Keratinocyte (primary cell): ENCODE data around the gene CENPA. TPM values are rescaled to one million over a fixed set of nuclear protein-coding genes. Genes with fewer than 3 reads are reported as not detected.

ENCODE experiments used
- DNase-seq: peaks from one replicate; pipeline ENCODE4 v3.0.0-alpha.2; 2011; ENCODE audit warnings: low read depth, missing footprints, low spot score
- FAIRE-seq: peaks from 2 replicates; lab custom pipeline; 2011; peaks lifted over from hg19 to GRCh38; lab: Jason Lieb, UNC
- H2AFZ ChIP-seq: 2 replicates; pipeline ENCODE4 v1.6.0; 2012; ENCODE audit warnings: low read length, control low read depth, inconsistent platforms; ENCODE audit not compliant: control insufficient read depth
- H3K27ac ChIP-seq: 2 replicates; pipeline ENCODE4 v1.5.1; 2011; ENCODE audit warnings: low read length; ENCODE audit not compliant: control insufficient read depth, insufficient read depth
- H3K27me3 ChIP-seq: 3 replicates; pipeline ENCODE4 v1.6.0; 2011; ENCODE audit warnings: low read length; ENCODE audit not compliant: control insufficient read depth, insufficient read depth; ENCODE audit errors: extremely low read depth
- H3K36me3 ChIP-seq, 2 experiments: 2 replicates in 1 of 2; 3 replicates in 1 of 2; pipeline ENCODE4 v1.5.1; 2011; ENCODE audit warnings: low read length in 2 of 2, mild to moderate bottlenecking in 1 of 2; ENCODE audit not compliant: control insufficient read depth in 2 of 2, insufficient read depth in 2 of 2; ENCODE audit errors: extremely low read depth in 1 of 2
- H3K4me1 ChIP-seq: 3 replicates; pipeline ENCODE4 v1.5.1; 2011; ENCODE audit warnings: low read length; ENCODE audit not compliant: control insufficient read depth, insufficient read depth; ENCODE audit errors: extremely low read depth
- H3K4me2 ChIP-seq: 3 replicates; pipeline ENCODE4 v1.6.0; 2011; ENCODE audit warnings: low read depth, low read length; ENCODE audit not compliant: control insufficient read depth, insufficient read depth; ENCODE audit errors: extremely low read depth
- H3K4me3 ChIP-seq, 3 experiments: fragments of 200-600 bp in 1 of 3; sonication (generic) in 1 of 3; 2 replicates in 2 of 3; 3 replicates in 1 of 3; pipeline ENCODE4 v1.5.1; 2011 to 2016; ENCODE audit warnings: low read length in 3 of 3, mild to moderate bottlenecking in 3 of 3, control low read depth in 2 of 3, inconsistent platforms in 1 of 3, low read depth in 1 of 3, mixed read lengths in 1 of 3, mixed run types in 1 of 3, moderate library complexity in 1 of 3; ENCODE audit not compliant: control insufficient read depth in 2 of 3, insufficient read depth in 2 of 3; ENCODE audit errors: extremely low read depth in 1 of 3
- H3K79me2 ChIP-seq: 2 replicates; pipeline ENCODE4 v1.6.0; 2012; ENCODE audit warnings: low read length; ENCODE audit not compliant: control insufficient read depth, insufficient read depth
- H3K9ac ChIP-seq: 3 replicates; pipeline ENCODE4 v1.6.0; 2011; ENCODE audit warnings: low read length; ENCODE audit not compliant: control insufficient read depth, insufficient read depth; ENCODE audit errors: extremely low read depth
- H3K9me1 ChIP-seq: 3 replicates; pipeline ENCODE4 v1.6.0; 2011; ENCODE audit warnings: low read length; ENCODE audit not compliant: control insufficient read depth, insufficient read depth; ENCODE audit errors: extremely low read depth
- H3K9me3 ChIP-seq: 2 replicates; pipeline ENCODE4 v1.5.1; 2012; ENCODE audit warnings: low read depth, low read length; ENCODE audit not compliant: control insufficient read depth
- H4K20me1 ChIP-seq: 3 replicates; pipeline ENCODE4 v1.6.0; 2011; ENCODE audit warnings: low read length; ENCODE audit not compliant: control insufficient read depth, insufficient read depth; ENCODE audit errors: extremely low read depth
- EZH2 ChIP-seq: IDR thresholded peaks from one replicate; pipeline ENCODE4 v1.6.1; 2012; ENCODE audit warnings: inconsistent platforms, mild to moderate bottlenecking, low read length, moderate library complexity
- dilution Hi-C: fragments of 300-500 bp; cut with MboI; formaldehyde crosslinking; loops from one replicate; pipeline ENCODE4 v1.7.0; 2020; ENCODE audit warnings: low sequenced_read_pairs; ENCODE audit not compliant: extremely low pct_ligation_motif_present
- polyA plus RNA-seq, 5 experiments: library from polyadenylated mRNA; depleted of rRNA in 3 of 5; stranded (reverse) in 3 of 5; stranded (forward) in 1 of 5; unstranded in 1 of 5; fragments of >200 nt; gene quantifications; 1 replicate in 1 of 5; 2 replicates in 3 of 5; 3 replicates in 1 of 5; pipeline versions ENCODE4 v1.2.1 to v1.2.3, GENCODE V29; 2011 to 2012; ENCODE audit warnings: missing spikeins in 2 of 5, low read depth in 1 of 5, low replicate concordance in 1 of 5
- TF ChIP-seq, protein P1 (sequence below), 3 experiments: IDR thresholded peaks in 1 of 3; conservative IDR thresholded peaks in 1 of 3; optimal IDR thresholded peaks in 1 of 3; 2 replicates in 2 of 3; 3 replicates in 1 of 3; pipeline versions ENCODE3 to v1.5.1; 2011; ENCODE audit warnings: low read length in 3 of 3, mild to moderate bottlenecking in 3 of 3, moderate library complexity in 2 of 3, control low read depth in 1 of 3, inconsistent platforms in 1 of 3; ENCODE audit not compliant: insufficient read depth in 2 of 3; ENCODE audit errors: extremely low read depth in 1 of 3

Gene CENPA
- polyA plus RNA-seq, 1 donor (not counting 4 experiments of a cell fraction or from before 2014, with no cell fraction given), result 12.4 TPM

DNA sequence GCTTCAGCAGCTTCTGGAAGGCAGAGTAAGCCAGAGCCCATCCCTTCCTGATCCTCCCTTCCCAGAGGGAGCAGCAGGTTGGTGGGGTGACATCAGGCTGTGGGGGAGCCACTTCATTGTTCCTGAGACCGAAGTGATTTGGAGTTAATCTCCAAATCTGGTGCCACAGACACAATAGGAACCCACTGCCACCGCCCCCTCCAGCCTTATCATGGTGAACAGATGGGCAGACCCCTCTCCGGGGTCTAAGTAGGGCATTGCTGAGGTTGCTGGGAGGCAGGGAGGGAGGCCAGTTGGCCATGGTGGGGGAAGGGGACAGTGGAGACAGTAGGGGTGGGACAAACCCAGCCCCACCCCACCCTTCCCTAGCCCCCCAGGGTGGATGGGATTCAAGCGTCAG is 47.4 kb upstream of the CENPA start:
- no peak for DNase-seq
- H4K20me1 ChIP-seq, result no peaks in the 10 kb centered on the region
- H3K4me2 ChIP-seq, result no peak overlapping the region
- no peak overlapping the region for H3K4me3 ChIP-seq
- H3K79me2 ChIP-seq, result no peaks in the 10 kb centered on the region
- no peaks in the 10 kb centered on the region for H3K27me3 ChIP-seq
- dilution Hi-C loops, result no loop called here
- H3K9ac ChIP-seq, result no peak overlapping the region
- H3K27ac ChIP-seq, result no peak overlapping the region
- FAIRE-seq, result no peak
- no peaks in the 10 kb centered on the region for H3K9me1 ChIP-seq
- H3K9me3 ChIP-seq, result no peaks in the 10 kb centered on the region
- H3K4me1 ChIP-seq, result no peaks in the 10 kb centered on the region
- no peak overlapping the region for H2AFZ ChIP-seq
- TF ChIP-seq, protein P1, sequence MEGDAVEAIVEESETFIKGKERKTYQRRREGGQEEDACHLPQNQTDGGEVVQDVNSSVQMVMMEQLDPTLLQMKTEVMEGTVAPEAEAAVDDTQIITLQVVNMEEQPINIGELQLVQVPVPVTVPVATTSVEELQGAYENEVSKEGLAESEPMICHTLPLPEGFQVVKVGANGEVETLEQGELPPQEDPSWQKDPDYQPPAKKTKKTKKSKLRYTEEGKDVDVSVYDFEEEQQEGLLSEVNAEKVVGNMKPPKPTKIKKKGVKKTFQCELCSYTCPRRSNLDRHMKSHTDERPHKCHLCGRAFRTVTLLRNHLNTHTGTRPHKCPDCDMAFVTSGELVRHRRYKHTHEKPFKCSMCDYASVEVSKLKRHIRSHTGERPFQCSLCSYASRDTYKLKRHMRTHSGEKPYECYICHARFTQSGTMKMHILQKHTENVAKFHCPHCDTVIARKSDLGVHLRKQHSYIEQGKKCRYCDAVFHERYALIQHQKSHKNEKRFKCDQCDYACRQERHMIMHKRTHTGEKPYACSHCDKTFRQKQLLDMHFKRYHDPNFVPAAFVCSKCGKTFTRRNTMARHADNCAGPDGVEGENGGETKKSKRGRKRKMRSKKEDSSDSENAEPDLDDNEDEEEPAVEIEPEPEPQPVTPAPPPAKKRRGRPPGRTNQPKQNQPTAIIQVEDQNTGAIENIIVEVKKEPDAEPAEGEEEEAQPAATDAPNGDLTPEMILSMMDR (optimal IDR thresholded peaks at IDR 0.05 in 1 of 3, IDR thresholded peaks at IDR 0.05 in 1 of 3, conservative IDR thresholded peaks at IDR 0.05 in 1 of 3; ENCODE audit: extremely low read depth in 1 of 3, insufficient read depth in 2 of 3, low read length in 3 of 3), result no peak
- TF ChIP-seq EZH2, result no peak
- no peaks in the 10 kb centered on the region for H3K36me3 ChIP-seq

DNA sequence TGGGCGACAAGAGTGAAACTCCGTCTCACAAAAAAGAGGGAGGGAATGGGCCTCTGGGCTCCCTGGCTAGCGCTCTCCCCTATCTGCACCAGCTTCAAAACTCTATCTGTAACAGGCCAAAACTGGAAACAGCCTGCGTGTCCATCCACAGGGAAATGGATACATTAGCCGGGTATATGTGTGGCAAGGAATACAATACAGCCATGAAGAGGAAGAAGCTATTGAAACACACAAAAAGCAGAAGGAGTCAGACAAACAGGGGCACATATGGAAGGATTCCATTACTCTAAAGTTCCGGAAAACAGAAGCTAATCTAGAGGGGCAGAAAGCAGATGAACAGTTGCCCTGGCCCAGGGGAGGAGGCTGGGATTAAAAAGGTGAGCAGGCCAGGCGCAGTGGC is 46.3 kb upstream of the CENPA start:
- dilution Hi-C loops, result no loop called here
- Histone ChIP-seq H3K4me3 (no peak overlapping the region), H3K9me1 (no peaks in the 10 kb centered on the region), H3K79me2 (no peaks in the 10 kb centered on the region), H3K4me2 (no peak overlapping the region), H2AFZ (no peak overlapping the region), H3K9me3 (no peaks in the 10 kb centered on the region), H3K27ac (no peak overlapping the region), H3K36me3 (no peaks in the 10 kb centered on the region), H3K4me1 (no peaks in the 10 kb centered on the region), H4K20me1 (no peaks in the 10 kb centered on the region), H3K27me3 (no peaks in the 10 kb centered on the region), H3K9ac (no peak overlapping the region)
- TF ChIP-seq EZH2, result no peak
- TF ChIP-seq, protein P1 (optimal IDR thresholded peaks at IDR 0.05 in 1 of 3, IDR thresholded peaks at IDR 0.05 in 1 of 3, conservative IDR thresholded peaks at IDR 0.05 in 1 of 3; ENCODE audit: extremely low read depth in 1 of 3, insufficient read depth in 2 of 3, low read length in 3 of 3), result no peak
- no peak for FAIRE-seq
- no peak for DNase-seq
